ENCODE measurements around the gene WDR4.

GRCh38 chr21:42829417-42829816, 49.9 kb downstream of the WDR4 start:
- no peak for TF ChIP-seq JUNB (IDR thresholded peaks at IDR 0.05)
- TF ChIP-seq FOXK2 (IDR thresholded peaks at IDR 0.05), result no peak
- no peak for TF ChIP-seq YY1 (IDR thresholded peaks at IDR 0.05; ENCODE audit: low read depth, low read length)
- no peak for TF ChIP-seq MYC (IDR thresholded peaks at IDR 0.05; ENCODE audit: insufficient read depth, insufficient read length, insufficient replicate concordance, low read length, severe bottlenecking)
- no peak for TF ChIP-seq CBFB (IDR thresholded peaks at IDR 0.05; ENCODE audit: low read depth)
- TF ChIP-seq CTCF (IDR thresholded peaks at IDR 0.05 in 2 of 3, conservative IDR thresholded peaks at IDR 0.05 in 1 of 3; ENCODE audit: control insufficient read depth in 2 of 3, extremely low read depth in 1 of 3, insufficient read depth in 1 of 3, low read depth in 3 of 3, low read length in 3 of 3), result no peak
- no peak for TF ChIP-seq POLR2AphosphoS5 (IDR thresholded peaks at IDR 0.05; ENCODE audit: low read length)
- TF ChIP-seq GABPA (IDR thresholded peaks at IDR 0.05; ENCODE audit: low read depth), result no peak
- no peak for TF ChIP-seq POLR2A (IDR thresholded peaks at IDR 0.05; ENCODE audit: low read depth, low read length)
- TF ChIP-seq TAF1 (IDR thresholded peaks at IDR 0.05; ENCODE audit: borderline replicate concordance, low read depth, low read length), result no peak
- no peak for TF ChIP-seq HDAC6 (IDR thresholded peaks at IDR 0.05; ENCODE audit: unreplicated experiment)
- TF ChIP-seq MTA3 (IDR thresholded peaks at IDR 0.05; ENCODE audit: borderline replicate concordance, low read length), result no peak
- TF ChIP-seq RAD51 (IDR thresholded peaks at IDR 0.05), result no peak
- TF ChIP-seq SIN3A (IDR thresholded peaks at IDR 0.05; ENCODE audit: low read depth, low read length), result no peak
